HCT116 (cell line): ENCODE data around the gene MRPL58. TPM values are rescaled to one million over a fixed set of nuclear protein-coding genes. Genes with fewer than 3 reads are reported as not detected.
A peak's percentile ranks its signal among the peaks of the same experiment; 100 is the strongest.

Experiments
- ATAC-seq: fragments of 200-7000 bp; cut with Tn5 transposase; 2 replicates; pipeline ENCODE4 v1.9.1; 2020; ENCODE audit warnings: mild to moderate bottlenecking, moderate library complexity
- BruUV-seq: library from RNA; stranded (reverse); fragments of 400-500 nt; replicated peaks from 2 replicates; lab custom pipeline; 2021; lab: Mats Ljungman, UMichigan
- CTCF ChIA-PET: fragments of 300-600 bp; sonication (Branson Sonifier 250); formaldehyde crosslinking; loops from one replicate; lab custom pipeline; 2021; ENCODE audit warnings: antibody characterized with exemption; lab: Charles Lee
- POLR2A ChIA-PET: fragments of 300-600, 350-600 bp; sonication (Branson Sonifier 250); formaldehyde crosslinking; loops from one replicate; lab custom pipeline; 2021; ENCODE audit warnings: antibody characterized with exemption; lab: Charles Lee
- RAD21 ChIA-PET, 2 experiments: fragments of 300-600 bp; sonication (Branson Sonifier 250); formaldehyde crosslinking; loops; one replicate each; lab custom pipeline; 2023; ENCODE audit warnings: low total read pairs in 2 of 2; ENCODE audit not compliant: uncharacterized antibody in 2 of 2, unreplicated experiment in 2 of 2, low non-redundant PET in 1 of 2; lab: Charles Lee
- DNase-seq: peaks from one replicate; pipeline ENCODE4 v3.0.0-alpha.2; 2010; ENCODE audit warnings: low read depth, low spot score
- H2AFZ ChIP-seq: fragments of 200-600 bp; shearing (Covaris generic), sonication (generic); 2 replicates; pipeline ENCODE4 v1.6.1; 2017; ENCODE audit warnings: low read depth, mixed run types, mixed read lengths, antibody characterized with exemption, low read length; ENCODE audit not compliant: poor library complexity, severe bottlenecking
- H3K27ac ChIP-seq: 2 replicates; pipeline ENCODE4 v1.5.1; 2012; ENCODE audit warnings: low read depth, low read length
- H3K27me3 ChIP-seq: fragments of 200-600 bp; sonication (generic); 2 replicates; pipeline ENCODE4 v1.6.1; 2016; ENCODE audit warnings: mixed run types, low read length, mixed read lengths; ENCODE audit not compliant: insufficient read depth
- H3K36me3 ChIP-seq, 2 experiments: fragments of 200-500 bp in 1 of 2; fragments of 200-600 bp in 1 of 2; sonication (Bioruptor generic) in 1 of 2; sonication (generic) in 1 of 2; 2 replicates each; pipeline versions ENCODE4 v1.5.1 to v1.6.1; 2014 to 2016; ENCODE audit warnings: low read length in 2 of 2, inconsistent platforms in 1 of 2, mixed read lengths in 1 of 2, mixed run types in 1 of 2; ENCODE audit not compliant: insufficient read depth in 2 of 2, control insufficient read depth in 1 of 2
- H3K4me1 ChIP-seq, 2 experiments: fragments of 200-600 bp in 1 of 2; sonication (generic) in 1 of 2; 2 replicates each; pipeline versions ENCODE4 v1.5.1 to v1.6.1; 2012 to 2017; ENCODE audit warnings: low read length in 2 of 2, inconsistent platforms in 1 of 2, mild to moderate bottlenecking in 1 of 2, mixed read lengths in 1 of 2, mixed run types in 1 of 2, moderate library complexity in 1 of 2; ENCODE audit not compliant: insufficient read depth in 2 of 2, control insufficient read depth in 1 of 2
- H3K4me2 ChIP-seq: fragments of 200-600 bp; sonication (generic); 2 replicates; pipeline ENCODE4 v1.6.1; 2017; ENCODE audit warnings: mixed run types, low read length, mixed read lengths
- H3K4me3 ChIP-seq, 2 experiments: fragments of 200-600 bp in 1 of 2; sonication (generic) in 1 of 2; replicated peaks in 1 of 2; 2 replicates each; pipeline ENCODE4 v1.5.1; 2011 to 2016; ENCODE audit warnings: low read length in 2 of 2, control low read depth in 1 of 2, low read depth in 1 of 2, mild to moderate bottlenecking in 1 of 2, mixed read lengths in 1 of 2, mixed run types in 1 of 2
- H3K79me2 ChIP-seq: fragments of 200-600 bp; sonication (generic); 2 replicates; pipeline ENCODE4 v1.6.1; 2017; ENCODE audit warnings: mild to moderate bottlenecking, mixed run types, low read length, moderate library complexity, mixed read lengths; ENCODE audit not compliant: insufficient read depth
- H3K9ac ChIP-seq: fragments of 200-600 bp; sonication (generic); 2 replicates; pipeline ENCODE4 v1.6.1; 2016; ENCODE audit warnings: low read length, mixed read lengths
- H3K9me2 ChIP-seq: fragments of 200-600 bp; sonication (generic), shearing (Covaris generic); 2 replicates; pipeline ENCODE4 v1.6.1; 2017; ENCODE audit warnings: mixed run types, mild to moderate bottlenecking, moderate library complexity; ENCODE audit not compliant: insufficient read depth
- H3K9me3 ChIP-seq, 2 experiments: fragments of 200-500 bp in 1 of 2; fragments of 200-600 bp in 1 of 2; sonication (Bioruptor generic) in 1 of 2; sonication (generic) in 1 of 2; 2 replicates each; pipeline ENCODE4 v1.6.1; 2014 to 2017; ENCODE audit warnings: low read length in 2 of 2, mixed read lengths in 2 of 2, inconsistent platforms in 1 of 2, low read depth in 1 of 2, mild to moderate bottlenecking in 1 of 2, mixed run types in 1 of 2, moderate library complexity in 1 of 2; ENCODE audit not compliant: control insufficient read depth in 1 of 2, insufficient read depth in 1 of 2
- H4K20me1 ChIP-seq: fragments of 200-600 bp; sonication (generic), shearing (Covaris generic); 2 replicates; pipeline ENCODE4 v1.6.1; 2017; ENCODE audit warnings: mixed run types, mild to moderate bottlenecking, moderate library complexity; ENCODE audit not compliant: insufficient read depth
- JUND ChIP-seq: IDR thresholded peaks from 2 replicates; pipeline ENCODE4 v1.6.1; 2012
- MAX ChIP-seq: IDR thresholded peaks from 2 replicates; pipeline ENCODE4 v1.6.1; 2012
- POLR2A ChIP-seq: IDR thresholded peaks from 2 replicates; pipeline ENCODE4 v1.7.0; 2011; ENCODE audit warnings: borderline replicate concordance; ENCODE audit not compliant: insufficient read depth, insufficient read length; ENCODE audit errors: extremely low read depth
- POLR2AphosphoS5 ChIP-seq: IDR thresholded peaks from 2 replicates; pipeline ENCODE4 v1.6.1; 2011; ENCODE audit warnings: mild to moderate bottlenecking, low read depth, low read length, moderate library complexity
- SIN3A ChIP-seq: IDR thresholded peaks from 2 replicates; pipeline ENCODE4 v1.6.1; 2012; ENCODE audit warnings: low read depth
- SP1 ChIP-seq: IDR thresholded peaks from 2 replicates; pipeline ENCODE4 v1.6.1; 2012; ENCODE audit warnings: low read depth
- TCF7L2 ChIP-seq: IDR thresholded peaks from 2 replicates; pipeline ENCODE4 v1.7.0; 2011; ENCODE audit warnings: borderline replicate concordance, inconsistent platforms; ENCODE audit not compliant: insufficient read depth, insufficient read length; ENCODE audit errors: extremely low read depth
- YY1 ChIP-seq: IDR thresholded peaks from 2 replicates; pipeline ENCODE4 v1.6.1; 2011; ENCODE audit warnings: low read length, low read depth, moderate library complexity, mild to moderate bottlenecking; ENCODE audit not compliant: insufficient replicate concordance; ENCODE audit errors: extremely low read depth
- ZFX ChIP-seq: fragments of 450-650 bp; IDR thresholded peaks from 2 replicates; pipeline ENCODE4 v1.6.1; 2017
- intact Hi-C: fragments of 100-400 bp; cut with micrococcal nuclease; formaldehyde crosslinking; loops from 2 replicates; pipeline ENCODE4 v1.10.0; 2022
- total RNA-seq: library from RNA; stranded (reverse); gene quantifications from one replicate; pipeline ENCODE4 v1.2.1, GENCODE V29; 2021; ENCODE audit not compliant: unreplicated experiment
- TF ChIP-seq, protein P1 (sequence below): IDR thresholded peaks from 2 replicates; pipeline ENCODE4 v1.6.1; 2012
- TF ChIP-seq, protein P2 (sequence below): IDR thresholded peaks from 2 replicates; pipeline ENCODE4 v1.6.1; 2012; ENCODE audit warnings: low read depth

The MRPL58 gene
- total RNA-seq, 1 experiment from 2014 or later, result 80.5 TPM

DNA sequence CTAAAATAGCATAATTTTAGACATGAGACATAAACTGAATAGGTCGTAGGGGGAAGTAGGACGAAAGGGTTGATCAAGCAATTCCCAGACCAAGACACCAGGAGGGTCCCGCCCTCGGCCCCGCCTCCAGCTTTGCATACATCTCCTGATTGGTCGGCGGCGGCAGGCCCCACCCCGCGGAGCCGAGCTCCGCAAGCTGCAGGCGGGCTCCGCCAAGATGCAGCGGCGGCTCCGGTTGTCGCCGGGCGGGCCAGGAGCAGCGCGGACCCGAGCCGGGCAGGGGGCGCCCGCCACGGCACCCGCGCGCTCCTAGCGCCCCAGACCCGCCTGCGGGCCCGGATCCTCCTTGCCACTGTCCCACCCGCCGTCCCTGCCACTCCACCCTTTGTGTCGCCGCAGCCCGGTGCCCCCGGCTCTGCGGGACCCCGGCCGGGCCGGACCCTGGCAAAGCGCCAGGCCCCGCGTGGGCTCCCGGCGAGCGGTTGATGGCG lies 25.0 kb upstream of the MRPL58 start, which contains the start of gene CDR2L:
Gene CDR2L (plus strand): TSS at position 215 of the 491 bp plus-strand sequence. CDS start 412 bp downstream, outside the sequence.
- no peaks in the 10 kb centered on the region for H3K36me3 ChIP-seq
- no peaks in the 10 kb centered on the region for H3K9me2 ChIP-seq
- H4K20me1 ChIP-seq, result no peaks in the 10 kb centered on the region
- TF ChIP-seq POLR2A, result peak; percentile 90
- TF ChIP-seq SIN3A, result no peak
- TF ChIP-seq MAX, result peak; percentile 22; the same call in 1 of the 2 replicates
- TF ChIP-seq JUND, result no peak
- TF ChIP-seq, protein P1, sequence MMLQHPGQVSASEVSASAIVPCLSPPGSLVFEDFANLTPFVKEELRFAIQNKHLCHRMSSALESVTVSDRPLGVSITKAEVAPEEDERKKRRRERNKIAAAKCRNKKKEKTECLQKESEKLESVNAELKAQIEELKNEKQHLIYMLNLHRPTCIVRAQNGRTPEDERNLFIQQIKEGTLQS, result no peak
- TF ChIP-seq POLR2AphosphoS5, result peak; percentile 98
- TF ChIP-seq TCF7L2, result no peak
- no peak; the same call in 1 of the 2 replicates for TF ChIP-seq ZFX
- no peak for TF ChIP-seq SP1
- TF ChIP-seq YY1, result peak; percentile 57
- TF ChIP-seq, protein P2, sequence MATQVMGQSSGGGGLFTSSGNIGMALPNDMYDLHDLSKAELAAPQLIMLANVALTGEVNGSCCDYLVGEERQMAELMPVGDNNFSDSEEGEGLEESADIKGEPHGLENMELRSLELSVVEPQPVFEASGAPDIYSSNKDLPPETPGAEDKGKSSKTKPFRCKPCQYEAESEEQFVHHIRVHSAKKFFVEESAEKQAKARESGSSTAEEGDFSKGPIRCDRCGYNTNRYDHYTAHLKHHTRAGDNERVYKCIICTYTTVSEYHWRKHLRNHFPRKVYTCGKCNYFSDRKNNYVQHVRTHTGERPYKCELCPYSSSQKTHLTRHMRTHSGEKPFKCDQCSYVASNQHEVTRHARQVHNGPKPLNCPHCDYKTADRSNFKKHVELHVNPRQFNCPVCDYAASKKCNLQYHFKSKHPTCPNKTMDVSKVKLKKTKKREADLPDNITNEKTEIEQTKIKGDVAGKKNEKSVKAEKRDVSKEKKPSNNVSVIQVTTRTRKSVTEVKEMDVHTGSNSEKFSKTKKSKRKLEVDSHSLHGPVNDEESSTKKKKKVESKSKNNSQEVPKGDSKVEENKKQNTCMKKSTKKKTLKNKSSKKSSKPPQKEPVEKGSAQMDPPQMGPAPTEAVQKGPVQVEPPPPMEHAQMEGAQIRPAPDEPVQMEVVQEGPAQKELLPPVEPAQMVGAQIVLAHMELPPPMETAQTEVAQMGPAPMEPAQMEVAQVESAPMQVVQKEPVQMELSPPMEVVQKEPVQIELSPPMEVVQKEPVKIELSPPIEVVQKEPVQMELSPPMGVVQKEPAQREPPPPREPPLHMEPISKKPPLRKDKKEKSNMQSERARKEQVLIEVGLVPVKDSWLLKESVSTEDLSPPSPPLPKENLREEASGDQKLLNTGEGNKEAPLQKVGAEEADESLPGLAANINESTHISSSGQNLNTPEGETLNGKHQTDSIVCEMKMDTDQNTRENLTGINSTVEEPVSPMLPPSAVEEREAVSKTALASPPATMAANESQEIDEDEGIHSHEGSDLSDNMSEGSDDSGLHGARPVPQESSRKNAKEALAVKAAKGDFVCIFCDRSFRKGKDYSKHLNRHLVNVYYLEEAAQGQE, result no peak
- POLR2A ChIA-PET, result interaction anchor here (0.9 to 2.5 kb wide), 9 partner anchors 11 to 137 kb away, joined by 3 to 10 read pairs (median 5); partner anchors contain the start of genes HID1 and MRPL58
- CTCF ChIA-PET, result interaction anchor here (0.6 to 2.3 kb wide), 6 partner anchors 9 to 145 kb away, joined by 3 to 14 read pairs (median 4); partner anchors contain the start of gene MRPL58
- H3K4me1 ChIP-seq, result peaks cover 48 to 58% of the 10 kb centered on the region in 2 experiments
- peak within 1 kb of the TSS; percentile 71 to 75 for H3K4me3 ChIP-seq
- DNase-seq (peak; percentile 83), ATAC-seq (peak; percentile 88)
- RAD21 ChIA-PET, result interaction anchor here in 1 of 2 experiments (1.0 to 1.5 kb wide), 2 partner anchors 26 kb away, joined by 3 read pairs; partner anchors contain the start of gene MRPL58
- H3K79me2 ChIP-seq, result peaks cover 27% of the 10 kb centered on the region; the same call in 1 of the 2 replicates
- H3K27ac ChIP-seq, result peak within 1 kb of the TSS; percentile 91
- no peaks in the 10 kb centered on the region for H3K9me3 ChIP-seq
- H3K4me2 ChIP-seq, result peak within 1 kb of the TSS; percentile 88
- peak within 1 kb of the TSS; percentile 82 for H3K9ac ChIP-seq
- no TSS peak for BruUV-seq
- H2AFZ ChIP-seq, result no peak within 1 kb of the TSS
- no peaks in the 10 kb centered on the region for H3K27me3 ChIP-seq
- intact Hi-C loops, result no loop called here
